SU-DHL-6 (cell line): ENCODE measurements around the gene LTA.

Source experiments
- H2AFZ ChIP-seq: fragments of 200-600 bp; sonication (generic); 2 replicates; pipeline ENCODE4 v1.6.1; 2014; ENCODE audit warnings: low read depth, mild to moderate bottlenecking, moderate library complexity, mixed read lengths, antibody characterized with exemption, low read length; ENCODE audit not compliant: severe bottlenecking
- H3F3A ChIP-seq: fragments of 200-600 bp; shearing (Covaris generic); 2 replicates; pipeline ENCODE4 v1.6.0; 2016; ENCODE audit warnings: antibody characterized with exemption, mild to moderate bottlenecking; ENCODE audit not compliant: insufficient read depth
- H3K27ac ChIP-seq: fragments of 200-600 bp; sonication (generic); 2 replicates; pipeline ENCODE4 v1.5.1; 2016; ENCODE audit warnings: low read depth, mild to moderate bottlenecking, low read length, moderate library complexity, mixed read lengths
- H3K27me3 ChIP-seq: fragments of 200-600 bp; sonication (generic), shearing (Covaris generic); 2 replicates; pipeline ENCODE4 v1.6.0; 2014; ENCODE audit warnings: mild to moderate bottlenecking, low read length
- H3K36me3 ChIP-seq: fragments of 200-600 bp; sonication (generic); 2 replicates; pipeline ENCODE4 v1.6.1; 2014; ENCODE audit warnings: mild to moderate bottlenecking, low read length, mixed read lengths
- H3K4me2 ChIP-seq: fragments of 300-600, 200-600 bp; shearing (Covaris generic), sonication (generic); 2 replicates; pipeline ENCODE4 v1.6.0; 2014; ENCODE audit warnings: low read length, low read depth, mild to moderate bottlenecking; ENCODE audit not compliant: poor library complexity, severe bottlenecking
- H3K4me3 ChIP-seq: fragments of 200-600 bp; sonication (generic); 2 replicates; pipeline ENCODE4 v1.5.1; 2014; ENCODE audit warnings: antibody characterized with exemption, low read length, mild to moderate bottlenecking, mixed read lengths; ENCODE audit not compliant: insufficient read depth, poor library complexity, severe bottlenecking
- H3K79me2 ChIP-seq: fragments of 200-600 bp; sonication (generic); 2 replicates; pipeline ENCODE4 v1.6.1; 2014; ENCODE audit warnings: mild to moderate bottlenecking, low read length, moderate library complexity; ENCODE audit not compliant: insufficient read depth
- H3K9ac ChIP-seq: fragments of 200-600 bp; sonication (generic); 2 replicates; pipeline ENCODE4 v1.7.0; 2014; ENCODE audit warnings: mild to moderate bottlenecking, low read length
- H3K9me2 ChIP-seq: fragments of 200-600 bp; sonication (generic); replicated peaks from 2 replicates; pipeline ENCODE4 v1.6.1; 2014; ENCODE audit warnings: low read length; ENCODE audit not compliant: insufficient read depth
- H3K9me3 ChIP-seq: fragments of 200-600 bp; sonication (generic); 2 replicates; pipeline ENCODE4 v1.6.1; 2014; ENCODE audit warnings: low read length, mixed read lengths; ENCODE audit not compliant: insufficient read depth
- H4K20me1 ChIP-seq: fragments of 200-600 bp; sonication (generic); 2 replicates; pipeline ENCODE4 v1.6.1; 2014; ENCODE audit warnings: low read depth, mild to moderate bottlenecking, antibody characterized with exemption, low read length, moderate library complexity, mixed read lengths
- EZH2phosphoT487 ChIP-seq: fragments of 200-600 bp; sonication (generic), shearing (Covaris generic); conservative IDR thresholded peaks from 2 replicates; pipeline ENCODE4 v1.6.1; 2018; ENCODE audit warnings: mild to moderate bottlenecking, antibody characterized with exemption, low read length, moderate library complexity, mixed read lengths
- TF ChIP-seq, protein P1 (sequence below): fragments of 200-600 bp; sonication (generic); IDR thresholded peaks from one replicate; pipeline ENCODE4 v1.5.1; 2017; ENCODE audit warnings: antibody characterized with exemption, mild to moderate bottlenecking, low read length, moderate library complexity; ENCODE audit not compliant: insufficient read depth, poor library complexity, severe bottlenecking

LTA gene

GRCh38 chr6:31580807-31581433, 8.8 kb downstream of the LTA start:
- peaks cover 32% of the 10 kb centered on the region for H3K79me2 ChIP-seq
- peaks cover 3% of the 10 kb centered on the region; the same call in 1 of the 2 replicates for H3K36me3 ChIP-seq
- H4K20me1 ChIP-seq: no peaks in the 10 kb centered on the region
- no peaks in the 10 kb centered on the region for H3K9me2 ChIP-seq
- peak overlapping the region; percentile 15 for H2AFZ ChIP-seq
- TF ChIP-seq, protein P1, sequence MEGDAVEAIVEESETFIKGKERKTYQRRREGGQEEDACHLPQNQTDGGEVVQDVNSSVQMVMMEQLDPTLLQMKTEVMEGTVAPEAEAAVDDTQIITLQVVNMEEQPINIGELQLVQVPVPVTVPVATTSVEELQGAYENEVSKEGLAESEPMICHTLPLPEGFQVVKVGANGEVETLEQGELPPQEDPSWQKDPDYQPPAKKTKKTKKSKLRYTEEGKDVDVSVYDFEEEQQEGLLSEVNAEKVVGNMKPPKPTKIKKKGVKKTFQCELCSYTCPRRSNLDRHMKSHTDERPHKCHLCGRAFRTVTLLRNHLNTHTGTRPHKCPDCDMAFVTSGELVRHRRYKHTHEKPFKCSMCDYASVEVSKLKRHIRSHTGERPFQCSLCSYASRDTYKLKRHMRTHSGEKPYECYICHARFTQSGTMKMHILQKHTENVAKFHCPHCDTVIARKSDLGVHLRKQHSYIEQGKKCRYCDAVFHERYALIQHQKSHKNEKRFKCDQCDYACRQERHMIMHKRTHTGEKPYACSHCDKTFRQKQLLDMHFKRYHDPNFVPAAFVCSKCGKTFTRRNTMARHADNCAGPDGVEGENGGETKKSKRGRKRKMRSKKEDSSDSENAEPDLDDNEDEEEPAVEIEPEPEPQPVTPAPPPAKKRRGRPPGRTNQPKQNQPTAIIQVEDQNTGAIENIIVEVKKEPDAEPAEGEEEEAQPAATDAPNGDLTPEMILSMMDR: peak; percentile 100
- no peak for TF ChIP-seq EZH2phosphoT487
- peak overlapping the region; percentile 86 for H3K4me3 ChIP-seq
- H3K9ac ChIP-seq: peak overlapping the region; percentile 87
- H3K27ac ChIP-seq: peak overlapping the region; percentile 92
- H3K4me2 ChIP-seq: peak overlapping the region; percentile 86
- H3F3A ChIP-seq: peaks cover 89% of the 10 kb centered on the region
- H3K9me3 ChIP-seq: no peaks in the 10 kb centered on the region
- no peaks in the 10 kb centered on the region for H3K27me3 ChIP-seq

DNA sequence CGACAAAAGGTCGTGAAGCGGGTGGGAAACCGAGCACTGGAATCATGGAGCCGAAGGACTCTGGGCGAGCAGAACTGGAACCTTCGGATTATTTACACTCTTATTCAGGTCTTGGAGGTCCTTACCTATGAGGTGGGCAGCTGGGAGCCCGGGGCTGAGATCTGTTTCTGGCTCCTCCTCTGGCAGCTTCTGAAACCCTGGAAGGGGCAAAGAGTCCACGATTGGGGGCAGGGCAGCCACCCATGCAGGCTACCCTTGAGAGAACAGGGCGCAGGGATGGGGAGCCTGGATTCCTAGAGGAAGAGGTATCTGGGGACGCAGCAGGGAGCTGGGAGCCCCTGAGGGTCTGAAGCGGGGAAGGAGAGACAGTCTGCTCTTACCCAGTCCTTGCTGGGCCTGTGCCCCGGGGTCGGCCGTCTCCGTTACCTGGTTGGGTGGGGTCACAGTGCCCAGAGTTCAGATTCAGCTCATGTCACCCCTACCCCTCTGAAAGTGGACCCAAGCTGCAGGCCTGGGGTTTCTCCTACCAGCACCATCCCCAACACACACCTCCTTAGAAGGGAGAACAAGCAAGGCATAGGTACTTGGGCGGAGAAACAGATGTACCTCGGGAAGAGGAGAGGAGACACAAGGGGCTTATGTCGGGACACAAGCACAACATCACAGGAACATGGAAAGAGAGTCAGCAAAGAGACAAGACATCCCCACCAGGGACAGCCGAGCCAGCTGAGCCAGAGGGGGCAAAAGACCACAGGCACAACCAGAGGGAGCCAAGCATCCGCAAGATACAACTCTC, 9.5 kb downstream of the LTA start:
- Histone ChIP-seq H3K27me3 (no peaks in the 10 kb centered on the region), H2AFZ (no peak overlapping the region), H3K36me3 (peaks cover under 1% of the 10 kb centered on the region; the same call in 1 of the 2 replicates), H3K79me2 (peaks cover 25% of the 10 kb centered on the region), H3K9me3 (no peaks in the 10 kb centered on the region), H3K4me2 (peak overlapping the region; percentile 86), H3K9ac (peak overlapping the region; percentile 87), H3F3A (peaks cover 85% of the 10 kb centered on the region), H3K27ac (peak overlapping the region; percentile 92), H3K9me2 (no peaks in the 10 kb centered on the region), H3K4me3 (peak overlapping the region; percentile 86), H4K20me1 (no peaks in the 10 kb centered on the region)
- TF ChIP-seq, protein P1: no peak
- TF ChIP-seq EZH2phosphoT487: no peak

GRCh38 chr6:31582230-31582643, 10.1 kb downstream of the LTA start, which contains the start of gene LTB:
Gene LTB, minus strand, starts transcription at chr6:31582424. Its CDS starts 7 bp downstream, at chr6:31582417.
- H3K27me3 ChIP-seq: no peaks in the 10 kb centered on the region
- H3K36me3 ChIP-seq: no peaks in the 10 kb centered on the region; the same call in 1 of the 2 replicates
- peaks cover 19% of the 10 kb centered on the region for H3K79me2 ChIP-seq
- TF ChIP-seq EZH2phosphoT487: no peak
- TF ChIP-seq, protein P1: no peak
- H2AFZ ChIP-seq: no peak within 1 kb of the TSS
- H3K27ac ChIP-seq: peak within 1 kb of the TSS; percentile 92
- no peaks in the 10 kb centered on the region for H4K20me1 ChIP-seq
- peak within 1 kb of the TSS; percentile 86 for H3K4me2 ChIP-seq
- H3K9ac ChIP-seq: peak within 1 kb of the TSS; percentile 87
- peak within 1 kb of the TSS; percentile 86 for H3K4me3 ChIP-seq
- H3F3A ChIP-seq: peaks cover 85% of the 10 kb centered on the region
- no peaks in the 10 kb centered on the region for H3K9me3 ChIP-seq
- H3K9me2 ChIP-seq: no peaks in the 10 kb centered on the region
